ENCODE data around the gene NDUFV2. TPM values are rescaled to one million over a fixed set of nuclear protein-coding genes. Genes with fewer than 3 reads are reported as not detected.

Gene NDUFV2
- polyA plus RNA-seq, 1 experiment, result 207 TPM

DNA sequence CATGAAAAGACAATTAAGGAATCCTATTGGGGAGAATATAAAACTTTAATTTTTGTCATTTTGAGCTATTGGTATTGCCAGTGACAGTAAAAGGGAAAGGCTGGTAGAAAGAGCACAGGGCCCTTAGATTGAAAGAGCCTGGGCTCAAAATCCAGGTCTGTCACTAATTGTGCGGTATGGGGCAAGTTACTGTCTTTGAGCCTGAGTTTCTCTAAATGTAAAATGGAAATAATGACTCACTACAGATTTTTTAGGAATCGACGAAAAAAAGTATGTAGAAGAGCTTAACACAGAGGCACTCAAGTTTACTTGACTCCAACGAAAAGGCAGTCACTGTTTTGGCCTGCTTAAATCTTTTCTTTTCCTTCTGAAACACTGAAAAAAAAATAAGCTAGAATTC, 7.0 kb downstream of the NDUFV2 start:
- DNase-seq (ENCODE audit: low read depth, low spot score), result no peak
- TF ChIP-seq, protein P1, sequence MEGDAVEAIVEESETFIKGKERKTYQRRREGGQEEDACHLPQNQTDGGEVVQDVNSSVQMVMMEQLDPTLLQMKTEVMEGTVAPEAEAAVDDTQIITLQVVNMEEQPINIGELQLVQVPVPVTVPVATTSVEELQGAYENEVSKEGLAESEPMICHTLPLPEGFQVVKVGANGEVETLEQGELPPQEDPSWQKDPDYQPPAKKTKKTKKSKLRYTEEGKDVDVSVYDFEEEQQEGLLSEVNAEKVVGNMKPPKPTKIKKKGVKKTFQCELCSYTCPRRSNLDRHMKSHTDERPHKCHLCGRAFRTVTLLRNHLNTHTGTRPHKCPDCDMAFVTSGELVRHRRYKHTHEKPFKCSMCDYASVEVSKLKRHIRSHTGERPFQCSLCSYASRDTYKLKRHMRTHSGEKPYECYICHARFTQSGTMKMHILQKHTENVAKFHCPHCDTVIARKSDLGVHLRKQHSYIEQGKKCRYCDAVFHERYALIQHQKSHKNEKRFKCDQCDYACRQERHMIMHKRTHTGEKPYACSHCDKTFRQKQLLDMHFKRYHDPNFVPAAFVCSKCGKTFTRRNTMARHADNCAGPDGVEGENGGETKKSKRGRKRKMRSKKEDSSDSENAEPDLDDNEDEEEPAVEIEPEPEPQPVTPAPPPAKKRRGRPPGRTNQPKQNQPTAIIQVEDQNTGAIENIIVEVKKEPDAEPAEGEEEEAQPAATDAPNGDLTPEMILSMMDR (IDR thresholded peaks at IDR 0.05; ENCODE audit: low read depth, low read length), result no peak
- no peaks in the 10 kb centered on the region for H3K27me3 ChIP-seq (ENCODE audit: control insufficient read depth, insufficient read depth, low read length)
- H3K4me3 ChIP-seq (ENCODE audit: low read depth, low read length), result no peak overlapping the region
- no peaks in the 10 kb centered on the region for H3K9me3 ChIP-seq (ENCODE audit: control insufficient read depth, insufficient read depth, low read length)
- CTCF ChIA-PET, result interaction anchor here (0.5 to 1.2 kb wide), 3 partner anchors 36 to 707 kb away, joined by 3 to 7 read pairs (median 3); no protein-coding TSS in a partner anchor
- no peak overlapping the region for H3K27ac ChIP-seq (ENCODE audit: low read depth, low read length)
- POLR2A ChIA-PET, result interaction anchor here (0.9 kb wide), 1 partner anchor 27 kb away, joined by 3 read pairs; the partner anchor contains the start of gene ANKRD12

DNA sequence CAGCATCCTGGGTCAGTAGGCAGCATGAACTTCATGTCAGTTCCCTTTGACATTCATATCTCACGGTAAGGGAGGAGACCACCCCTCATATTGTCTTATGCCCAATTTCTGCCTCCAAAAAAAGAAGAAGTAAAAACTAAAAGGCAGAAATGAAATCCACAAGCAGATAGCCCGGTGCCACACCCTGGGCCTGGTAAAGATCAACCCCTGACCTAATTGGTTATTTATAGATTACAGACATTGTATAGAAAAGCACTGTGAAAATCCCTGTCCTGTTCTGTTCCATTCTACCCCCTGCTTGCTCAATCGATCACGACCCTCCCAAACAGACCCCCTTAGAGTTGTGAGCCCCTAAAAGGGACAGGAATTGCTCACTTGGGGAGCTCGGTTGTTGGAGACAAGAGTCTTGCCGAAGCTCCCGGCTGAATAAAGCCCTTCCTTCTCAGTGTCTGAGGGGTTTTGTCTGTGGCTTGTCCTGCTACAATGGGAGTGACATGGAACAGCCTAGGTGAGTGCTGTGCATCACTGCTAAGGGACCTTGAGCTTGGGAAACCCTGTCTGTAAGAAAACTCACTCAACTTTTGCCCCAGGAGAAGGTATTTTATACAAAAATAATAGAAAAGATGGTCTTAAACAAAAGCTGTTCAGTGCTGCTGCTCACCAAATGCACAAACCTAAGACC, 11.1 kb downstream of the NDUFV2 start:
- Histone ChIP-seq H3K9me3 (ENCODE audit: control insufficient read depth, insufficient read depth, low read length) (no peaks in the 10 kb centered on the region), H3K4me3 (ENCODE audit: low read depth, low read length) (no peak overlapping the region), H3K27me3 (ENCODE audit: control insufficient read depth, insufficient read depth, low read length) (no peaks in the 10 kb centered on the region), H3K27ac (ENCODE audit: low read depth, low read length) (no peak overlapping the region)
- ChIA-PET CTCF (interaction anchor here (0.5 kb wide), 1 partner anchor 41 kb away, joined by 3 read pairs; no protein-coding TSS in a partner anchor), POLR2A (no interaction called here)
- TF ChIP-seq, protein P1 (IDR thresholded peaks at IDR 0.05; ENCODE audit: low read depth, low read length), result no peak
- DNase-seq (ENCODE audit: low read depth, low spot score), result no peak

DNA sequence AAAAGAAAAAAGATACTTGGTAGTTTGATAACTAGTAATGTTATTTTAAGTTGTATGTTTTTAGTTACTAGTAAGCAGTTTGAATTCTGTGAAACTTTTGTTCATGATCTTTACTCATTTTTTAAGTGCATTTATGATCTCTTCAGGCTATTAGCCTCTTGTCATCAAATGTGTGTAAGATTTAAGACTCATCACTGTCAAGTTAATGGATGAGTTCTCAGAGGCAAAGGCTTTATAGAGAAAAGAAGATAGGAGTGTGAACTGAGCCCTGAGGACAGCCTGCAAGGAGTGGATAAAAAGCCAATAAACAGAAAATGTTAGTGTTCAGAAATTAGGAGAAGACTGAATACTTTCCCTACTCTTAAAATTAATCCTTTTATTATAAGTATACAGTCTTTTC, 13.5 kb downstream of the NDUFV2 start:
- POLR2A ChIA-PET, result no interaction called here
- CTCF ChIA-PET, result no interaction called here

DNA sequence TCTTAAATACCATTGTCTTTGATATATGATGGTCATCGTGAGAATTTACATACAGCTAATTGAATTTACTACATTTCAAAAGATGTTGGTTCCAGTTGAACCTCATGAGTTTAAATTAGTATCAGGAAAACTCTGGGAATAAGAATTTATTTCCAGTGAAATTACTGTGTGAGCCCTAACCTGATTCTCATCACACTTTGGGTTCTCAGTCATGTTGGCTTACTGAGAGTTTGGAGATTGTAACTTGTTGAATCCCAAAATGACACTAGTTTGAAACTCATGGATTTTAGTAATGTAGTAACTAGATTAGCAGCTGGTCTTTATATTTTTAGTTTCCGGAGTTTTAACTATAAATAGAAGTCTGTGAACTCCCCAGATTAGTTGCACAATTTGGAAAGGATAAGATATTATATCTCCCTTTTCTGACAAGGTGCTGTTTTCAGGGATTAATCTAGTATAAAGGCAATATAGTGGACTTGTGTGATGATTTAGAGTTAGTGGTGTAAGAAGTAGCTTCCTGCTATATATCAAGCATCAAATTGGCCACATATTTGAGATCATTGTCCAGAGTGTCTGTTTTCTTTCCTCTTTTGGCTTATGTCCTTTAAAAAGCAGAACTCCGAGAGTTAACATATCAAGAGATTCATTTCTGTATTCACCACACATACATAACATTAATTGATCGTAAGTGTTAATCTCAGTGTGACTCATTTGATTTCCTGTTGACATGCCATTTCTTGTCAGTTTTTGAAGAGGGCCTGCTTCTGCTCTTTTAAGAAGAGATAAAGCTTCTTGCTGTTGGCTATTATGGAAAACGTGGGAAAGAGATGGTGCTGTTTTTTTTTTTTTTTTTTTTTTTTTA, 15.7 kb downstream of the NDUFV2 start:
- Histone ChIP-seq H3K27ac (ENCODE audit: low read depth, low read length) (no peak overlapping the region), H3K4me3 (ENCODE audit: low read depth, low read length) (no peak overlapping the region), H3K27me3 (ENCODE audit: control insufficient read depth, insufficient read depth, low read length) (no peaks in the 10 kb centered on the region), H3K9me3 (ENCODE audit: control insufficient read depth, insufficient read depth, low read length) (no peaks in the 10 kb centered on the region)
- POLR2A ChIA-PET, result interaction anchor here (0.7 to 1.6 kb wide), 3 partner anchors 15 to 45 kb away, joined by 3 to 9 read pairs (median 3); partner anchors contain the start of gene ANKRD12
- no peak for DNase-seq (ENCODE audit: low read depth, low spot score)
- TF ChIP-seq, protein P1 (IDR thresholded peaks at IDR 0.05; ENCODE audit: low read depth, low read length), result no peak
- CTCF ChIA-PET, result interaction anchor here (0.5 to 1.3 kb wide), 3 partner anchors 44 to 390 kb away, joined by 3 to 4 read pairs (median 4); no protein-coding TSS in a partner anchor

More for the DNA sequence above, 13.5 kb downstream of the NDUFV2 start:
- DNase-seq (ENCODE audit: low read depth, low spot score), result no peak
- H3K9me3 ChIP-seq (ENCODE audit: control insufficient read depth, insufficient read depth, low read length), result no peaks in the 10 kb centered on the region
- H3K27ac ChIP-seq (ENCODE audit: low read depth, low read length), result no peak overlapping the region
- TF ChIP-seq, protein P1 (IDR thresholded peaks at IDR 0.05; ENCODE audit: low read depth, low read length), result no peak
- no peak overlapping the region for H3K4me3 ChIP-seq (ENCODE audit: low read depth, low read length)
- H3K27me3 ChIP-seq (ENCODE audit: control insufficient read depth, insufficient read depth, low read length), result no peaks in the 10 kb centered on the region

Data from AG04450 (cell line).